Measurements from ENCODE around the gene CSRNP3.

GRCh38 chr2:165549619-165550018 lies 80.1 kb downstream of the CSRNP3 start:
- TF ChIP-seq CTCF (IDR thresholded peaks at IDR 0.05) (no peak), POLR2A (IDR thresholded peaks at IDR 0.05) (no peak)

All from heart left ventricle (tissue), 13 donors.